Hepatocyte (in vitro differentiated cells): ENCODE data around the gene TACC2.

Source experiments
- EZH2phosphoT487 ChIP-seq: fragments of 200-600 bp; sonication (generic); IDR thresholded peaks from one replicate; pipeline ENCODE4 v1.6.1; 2018; ENCODE audit warnings: antibody characterized with exemption, mild to moderate bottlenecking, low read depth, moderate library complexity; ENCODE audit not compliant: unreplicated experiment, severe bottlenecking
- TF ChIP-seq, protein P1 (sequence below): fragments of 200-600 bp; sonication (generic); IDR thresholded peaks from 2 replicates; pipeline ENCODE4 v1.5.1; 2016; ENCODE audit warnings: antibody characterized with exemption, mild to moderate bottlenecking; ENCODE audit not compliant: poor library complexity

DNA sequence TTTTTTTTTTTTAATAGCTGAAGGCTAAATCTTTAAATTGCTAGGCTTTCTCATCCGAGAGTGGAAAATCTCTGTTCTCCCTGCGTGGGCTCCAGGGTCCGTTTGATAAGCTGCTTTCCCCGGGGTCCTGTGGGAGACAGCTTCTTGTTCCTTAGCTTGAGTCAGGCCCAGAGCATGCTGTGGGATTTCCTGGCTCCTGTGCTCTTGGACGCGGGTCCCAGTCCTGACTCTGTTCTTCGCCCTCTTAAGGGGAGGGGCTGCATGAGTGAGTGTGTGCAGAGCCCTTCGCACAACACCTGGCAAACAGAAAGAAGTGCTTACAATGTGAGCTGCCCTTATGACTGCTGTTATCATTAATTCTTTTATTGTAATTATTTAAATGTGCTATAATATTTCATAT is 133.5 kb downstream of the TACC2 start:
- TF ChIP-seq, protein P1, sequence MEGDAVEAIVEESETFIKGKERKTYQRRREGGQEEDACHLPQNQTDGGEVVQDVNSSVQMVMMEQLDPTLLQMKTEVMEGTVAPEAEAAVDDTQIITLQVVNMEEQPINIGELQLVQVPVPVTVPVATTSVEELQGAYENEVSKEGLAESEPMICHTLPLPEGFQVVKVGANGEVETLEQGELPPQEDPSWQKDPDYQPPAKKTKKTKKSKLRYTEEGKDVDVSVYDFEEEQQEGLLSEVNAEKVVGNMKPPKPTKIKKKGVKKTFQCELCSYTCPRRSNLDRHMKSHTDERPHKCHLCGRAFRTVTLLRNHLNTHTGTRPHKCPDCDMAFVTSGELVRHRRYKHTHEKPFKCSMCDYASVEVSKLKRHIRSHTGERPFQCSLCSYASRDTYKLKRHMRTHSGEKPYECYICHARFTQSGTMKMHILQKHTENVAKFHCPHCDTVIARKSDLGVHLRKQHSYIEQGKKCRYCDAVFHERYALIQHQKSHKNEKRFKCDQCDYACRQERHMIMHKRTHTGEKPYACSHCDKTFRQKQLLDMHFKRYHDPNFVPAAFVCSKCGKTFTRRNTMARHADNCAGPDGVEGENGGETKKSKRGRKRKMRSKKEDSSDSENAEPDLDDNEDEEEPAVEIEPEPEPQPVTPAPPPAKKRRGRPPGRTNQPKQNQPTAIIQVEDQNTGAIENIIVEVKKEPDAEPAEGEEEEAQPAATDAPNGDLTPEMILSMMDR = no peak
- TF ChIP-seq EZH2phosphoT487 = no peak
